HG02588 (cell line): Measurements from ENCODE around the gene MACO1.
"Not testable (repeated sequence)": the region's sequence is repeated elsewhere in the genome, so short reads cannot be mapped to it uniquely, and the experiment has no call there.

ENCODE experiments used
- ATAC-seq: cut with Tn5 transposase; IDR thresholded peaks from one replicate; pipeline ENCODE4 v1.9.1; 2021; ENCODE audit warnings: mild to moderate bottlenecking, moderate library complexity; ENCODE audit not compliant: unreplicated experiment

MACO1 gene

GRCh38 chr1:25420715-25421114 lies 10.0 kb upstream of the MACO1 start, which contains the start of gene RHCE:
Gene RHCE (minus strand): TSS chr1:25420825. CDS start chr1:25420786, 39 bp downstream.
- ATAC-seq, result not testable (repeated sequence)

GRCh38 chr1:25423206-25423605 lies 7.5 kb upstream of the MACO1 start:
- ATAC-seq, result not testable (repeated sequence)

- no peak for ATAC-seq
These were observed 5.3 kb upstream of the MACO1 start for GRCh38 chr1:25425098-25426085.

GRCh38 chr1:25427696-25428095 lies 3.0 kb upstream of the MACO1 start:
- ATAC-seq, result no peak

GRCh38 chr1:25428475-25429166 lies 2.1 kb upstream of the MACO1 start:
- no peak for ATAC-seq

GRCh38 chr1:25430967-25431881 lies 527 bp downstream of the MACO1 start:
- peak; percentile 19 for ATAC-seq

GRCh38 chr1:25431955-25432719 lies 1.4 kb downstream of the MACO1 start:
- ATAC-seq, result no peak

- ATAC-seq, result no peak
These were observed 2.2 kb downstream of the MACO1 start for GRCh38 chr1:25432749-25433388.

- ATAC-seq, result no peak
These were observed 2.9 kb downstream of the MACO1 start for GRCh38 chr1:25433389-25434186.

GRCh38 chr1:25435397-25436108 lies 4.9 kb downstream of the MACO1 start:
- ATAC-seq, result no peak

- ATAC-seq, result no peak
These were observed 7.0 kb downstream of the MACO1 start for GRCh38 chr1:25437672-25438071.

- ATAC-seq, result no peak
These were observed 8.6 kb downstream of the MACO1 start for GRCh38 chr1:25439287-25439686.

GRCh38 chr1:25442178-25442577 lies 11.5 kb downstream of the MACO1 start:
- ATAC-seq, result no peak

- ATAC-seq, result no peak
These were observed 12.5 kb downstream of the MACO1 start for GRCh38 chr1:25443030-25443699.

GRCh38 chr1:25444604-25445003 lies 13.9 kb downstream of the MACO1 start:
- ATAC-seq, result not testable (repeated sequence)

GRCh38 chr1:25445993-25446538 lies 15.4 kb downstream of the MACO1 start:
- ATAC-seq, result no peak

- peak; percentile 69 for ATAC-seq
These were observed 16.9 kb downstream of the MACO1 start for GRCh38 chr1:25447547-25447946.
